Activated effector memory CD4-positive, alpha-beta T cell treated with Interleukin-2 at 50 U/mL for 16 hours (primary cell): ENCODE data around the gene TMEM63A.

Experiments used
- DNase-seq: peaks from one replicate; pipeline ENCODE4 v3.0.0-alpha.2; 2020

TMEM63A gene

GRCh38 chr1:225883616-225884265 lies 1.6 kb upstream of the TMEM63A start:
- no peak for DNase-seq

- no peak for DNase-seq
Observed at GRCh38 chr1:225882694-225883615, 775 bp upstream of the TMEM63A start.

GRCh38 chr1:225881081-225881958 lies 860 bp downstream of the TMEM63A start:
- peak; percentile 59 for DNase-seq

- DNase-seq, result no peak
Observed at GRCh38 chr1:225880636-225881035, 1.5 kb downstream of the TMEM63A start.

GRCh38 chr1:225880222-225880588 lies 2.0 kb downstream of the TMEM63A start:
- DNase-seq, result no peak

GRCh38 chr1:225879521-225880221 lies 2.5 kb downstream of the TMEM63A start:
- no peak for DNase-seq

- DNase-seq, result no peak
Observed at GRCh38 chr1:225878282-225878681, 3.9 kb downstream of the TMEM63A start.

GRCh38 chr1:225877580-225877979 lies 4.6 kb downstream of the TMEM63A start:
- DNase-seq, result no peak

- DNase-seq, result no peak
Observed at GRCh38 chr1:225876900-225877510, 5.2 kb downstream of the TMEM63A start.

- no peak for DNase-seq
Observed at GRCh38 chr1:225875044-225875815, 7.0 kb downstream of the TMEM63A start.

GRCh38 chr1:225874431-225874830 lies 7.7 kb downstream of the TMEM63A start:
- DNase-seq, result no peak

GRCh38 chr1:225873281-225873850 lies 8.8 kb downstream of the TMEM63A start:
- DNase-seq, result no peak

GRCh38 chr1:225872075-225872430 lies 10.1 kb downstream of the TMEM63A start:
- no peak for DNase-seq

GRCh38 chr1:225871359-225872074 lies 10.7 kb downstream of the TMEM63A start:
- DNase-seq, result no peak

GRCh38 chr1:225870911-225871310 lies 11.3 kb downstream of the TMEM63A start:
- no peak for DNase-seq

- no peak for DNase-seq
Observed at GRCh38 chr1:225868631-225869330, 13.4 kb downstream of the TMEM63A start.

GRCh38 chr1:225866981-225867380 lies 15.2 kb downstream of the TMEM63A start:
- DNase-seq, result no peak

- peak; percentile 66 for DNase-seq
Observed at GRCh38 chr1:225866061-225866837, 15.9 kb downstream of the TMEM63A start.

GRCh38 chr1:225865514-225865913 lies 16.7 kb downstream of the TMEM63A start:
- DNase-seq, result no peak
